ENCODE results near the gene FXYD3.

Gene FXYD3

DNA sequence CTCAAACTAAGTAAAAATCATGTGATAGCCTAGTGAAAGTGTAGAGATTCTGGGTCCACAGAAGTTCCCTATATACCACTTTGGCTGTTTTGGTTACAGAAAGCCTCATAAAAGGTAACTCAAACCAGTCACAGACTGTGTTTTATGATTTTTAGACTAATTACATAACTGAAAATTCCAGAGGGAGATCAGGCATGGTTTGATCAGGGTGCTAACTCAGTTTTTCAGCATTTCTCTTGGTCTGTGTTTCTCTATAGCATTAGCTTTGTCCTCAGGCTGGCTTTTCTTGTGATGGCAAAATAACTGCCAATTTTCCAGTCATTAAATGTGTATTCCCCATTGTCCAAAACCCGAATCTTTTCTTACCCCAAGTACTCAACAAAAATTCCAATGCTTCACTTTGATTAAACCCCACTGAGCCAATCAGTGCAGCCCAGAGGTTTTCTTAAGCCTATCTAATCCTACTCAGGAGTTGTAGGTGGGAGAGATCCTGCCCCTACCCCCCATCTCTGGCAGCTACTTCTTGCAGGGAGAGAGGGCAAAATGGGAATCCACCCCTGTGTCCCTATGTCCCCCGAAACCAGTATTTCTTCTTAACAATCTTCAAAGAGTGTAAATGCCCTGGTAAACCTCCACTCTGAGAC is 8.6 kb upstream of the FXYD3 start:
- no peak for DNase-seq (ENCODE audit: low read depth)

DNA sequence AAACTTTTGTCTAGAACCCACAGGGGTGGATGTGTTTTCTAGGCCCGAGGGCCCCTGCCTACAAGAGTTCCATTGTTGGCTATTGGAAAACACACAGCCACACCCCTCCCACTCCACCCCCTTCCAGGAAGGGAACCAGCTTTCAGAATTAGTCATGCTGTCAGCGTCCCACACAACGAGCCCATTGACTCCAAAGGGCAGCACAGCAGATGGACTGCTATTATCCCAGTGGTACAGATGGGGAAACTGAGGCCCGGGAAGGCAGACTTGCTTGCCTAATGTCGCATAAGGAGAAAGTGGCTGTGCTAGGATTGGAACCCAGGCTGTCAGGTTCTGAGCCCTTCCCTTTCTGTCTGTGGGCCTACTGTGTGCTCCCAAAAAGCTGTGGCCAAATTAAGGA is 8.1 kb upstream of the FXYD3 start:
- DNase-seq (ENCODE audit: low read depth), result no peak

DNA sequence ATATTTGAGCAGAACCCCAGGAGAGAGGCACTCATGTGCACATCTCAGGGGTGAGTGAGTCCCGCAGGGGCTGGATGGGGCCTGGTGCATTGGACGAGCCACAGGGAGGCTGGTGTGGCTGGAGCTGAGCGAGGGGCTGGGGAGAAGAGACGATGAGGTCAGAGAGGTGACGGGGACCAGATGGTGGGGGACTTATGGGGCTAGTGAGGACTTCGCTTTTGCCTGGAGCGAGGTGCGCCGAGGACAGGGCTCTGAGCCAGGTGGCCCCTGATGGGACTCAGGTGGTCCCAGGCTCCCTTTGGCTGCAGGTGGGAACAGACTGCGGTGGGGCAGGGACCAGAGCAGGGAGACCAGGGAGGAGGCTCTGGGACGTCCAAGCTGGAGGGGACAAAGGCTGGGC is 6.9 kb upstream of the FXYD3 start:
- no peak for DNase-seq (ENCODE audit: low read depth)

DNA sequence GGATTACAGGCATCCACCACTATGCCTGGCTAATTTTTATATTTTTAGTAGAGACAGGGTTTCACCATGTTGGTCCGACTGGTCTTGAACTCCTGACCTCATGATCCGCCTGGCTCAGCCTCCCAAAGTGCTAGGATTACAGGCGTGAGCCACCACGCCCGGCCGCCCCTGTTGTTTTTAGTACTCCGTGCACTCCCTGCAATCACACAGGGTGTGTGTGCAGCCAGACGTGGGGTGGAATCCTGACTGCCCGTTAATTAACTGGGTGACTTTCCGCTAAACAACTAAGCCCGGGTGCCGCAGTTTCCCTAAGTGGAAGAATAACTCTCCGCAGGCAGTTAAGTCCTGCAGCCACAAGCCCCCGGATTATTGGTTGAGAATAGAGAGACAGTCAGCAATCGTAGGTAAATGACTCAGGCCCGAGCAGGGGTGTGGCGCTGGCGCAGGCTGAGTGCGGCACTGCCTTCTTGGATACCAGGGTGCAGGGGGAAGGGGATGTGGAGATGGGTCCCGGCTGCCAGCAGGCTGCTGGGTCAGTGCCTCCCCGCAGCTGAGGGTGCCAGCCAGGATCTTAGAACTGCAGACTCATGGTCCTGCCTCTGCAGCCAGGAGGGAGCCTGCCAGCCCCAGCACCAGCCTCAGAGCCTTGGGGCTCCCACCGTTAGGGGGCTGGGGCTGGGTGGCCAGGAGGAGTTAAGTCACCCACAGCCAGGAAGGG is 6.1 kb upstream of the FXYD3 start:
- DNase-seq (ENCODE audit: low read depth), result no peak

DNA sequence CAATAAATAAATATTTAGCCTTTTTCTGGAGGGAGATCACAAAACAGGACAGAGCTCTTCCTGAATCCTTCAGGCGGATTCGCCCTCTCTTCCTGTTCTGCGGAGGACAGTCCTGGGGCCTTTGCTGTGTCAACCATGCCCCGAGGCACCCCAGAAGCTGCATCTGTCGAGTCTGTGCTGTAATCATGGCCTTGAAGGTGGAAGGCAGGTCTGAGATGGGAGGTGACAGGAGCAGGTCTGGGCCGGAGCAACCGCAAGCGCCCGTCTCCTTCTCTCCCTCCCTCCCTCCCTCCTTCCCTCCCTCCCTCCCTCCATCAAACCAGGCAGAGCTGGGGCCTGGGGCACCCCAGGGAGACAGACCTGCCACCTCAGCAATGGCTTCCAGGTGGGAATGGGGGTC is 4.6 kb upstream of the FXYD3 start:
- no peak for DNase-seq (ENCODE audit: low read depth)

DNA sequence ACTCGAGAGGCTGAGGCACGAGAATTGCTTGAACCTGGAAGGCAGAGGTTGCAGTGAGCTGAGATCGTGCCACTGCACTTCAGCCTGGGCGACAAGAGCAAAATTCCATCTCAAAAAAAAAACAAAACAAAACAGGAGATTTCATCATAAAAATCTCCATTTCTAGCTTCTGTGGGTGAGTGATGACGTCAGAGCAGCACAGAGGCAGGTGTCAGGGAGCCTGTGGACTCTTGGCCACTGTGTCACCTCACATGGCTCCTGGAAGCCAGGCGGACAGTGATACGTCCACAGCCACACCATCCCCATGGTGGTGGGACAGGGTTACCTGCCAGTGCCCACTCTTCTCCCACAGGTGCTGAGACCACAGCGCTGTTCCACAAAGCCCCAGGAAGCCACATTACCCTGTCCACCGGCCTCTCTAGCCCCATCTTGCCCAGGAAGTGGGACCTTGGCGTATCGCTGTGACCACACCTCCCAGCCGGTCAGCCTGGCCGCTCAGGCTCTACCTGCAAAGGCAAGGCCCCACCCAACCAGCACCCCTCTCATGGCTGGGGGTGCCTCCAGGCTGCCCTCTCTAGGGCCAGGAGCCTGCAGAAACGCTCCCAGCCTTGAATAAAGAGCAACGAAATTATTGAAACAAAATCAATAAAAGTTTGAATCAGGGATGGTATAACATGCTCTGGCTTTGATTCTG is 2.5 kb upstream of the FXYD3 start:
- DNase-seq (ENCODE audit: low read depth), result no peak

DNA sequence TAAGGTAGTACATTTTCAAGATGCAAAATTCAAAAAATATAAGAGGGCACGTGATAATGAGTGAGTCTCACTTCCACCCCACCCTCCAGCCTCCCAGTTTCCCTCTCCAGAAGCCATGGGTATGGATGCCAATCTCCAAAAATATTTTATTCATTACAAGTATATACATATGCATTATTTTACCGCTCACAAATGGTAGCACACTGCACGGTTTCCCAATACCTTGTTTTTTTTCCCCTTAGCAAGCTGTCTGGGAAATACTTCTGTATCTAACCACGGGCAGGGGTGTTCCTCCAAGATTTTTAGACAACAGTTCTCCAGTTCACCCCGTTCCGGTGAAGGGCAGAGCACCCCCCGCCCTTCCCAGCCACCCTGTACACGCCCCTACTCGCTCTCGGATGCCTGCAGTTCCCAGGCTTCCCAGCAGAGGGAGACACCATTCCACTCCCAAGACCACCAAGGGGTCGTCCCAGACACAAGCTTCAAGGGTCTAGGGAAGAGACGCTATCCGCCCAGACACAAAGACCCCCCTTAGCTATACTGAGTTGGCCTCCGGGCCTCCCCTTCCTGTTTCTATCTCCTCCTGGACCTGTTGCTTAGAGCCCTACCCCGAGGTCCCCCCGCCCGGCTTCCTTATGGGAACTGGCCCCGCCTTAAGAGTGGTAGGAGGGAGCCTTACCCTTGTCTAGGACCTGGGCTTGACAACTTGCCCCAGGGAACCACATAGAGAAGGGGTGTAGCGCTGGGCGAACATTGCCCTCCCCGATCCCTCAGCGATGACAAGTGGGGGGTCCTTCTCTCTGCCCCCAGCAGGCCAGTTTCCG is 1.1 kb upstream of the FXYD3 start:
- peak; percentile 52 for DNase-seq (ENCODE audit: low read depth)

DNA sequence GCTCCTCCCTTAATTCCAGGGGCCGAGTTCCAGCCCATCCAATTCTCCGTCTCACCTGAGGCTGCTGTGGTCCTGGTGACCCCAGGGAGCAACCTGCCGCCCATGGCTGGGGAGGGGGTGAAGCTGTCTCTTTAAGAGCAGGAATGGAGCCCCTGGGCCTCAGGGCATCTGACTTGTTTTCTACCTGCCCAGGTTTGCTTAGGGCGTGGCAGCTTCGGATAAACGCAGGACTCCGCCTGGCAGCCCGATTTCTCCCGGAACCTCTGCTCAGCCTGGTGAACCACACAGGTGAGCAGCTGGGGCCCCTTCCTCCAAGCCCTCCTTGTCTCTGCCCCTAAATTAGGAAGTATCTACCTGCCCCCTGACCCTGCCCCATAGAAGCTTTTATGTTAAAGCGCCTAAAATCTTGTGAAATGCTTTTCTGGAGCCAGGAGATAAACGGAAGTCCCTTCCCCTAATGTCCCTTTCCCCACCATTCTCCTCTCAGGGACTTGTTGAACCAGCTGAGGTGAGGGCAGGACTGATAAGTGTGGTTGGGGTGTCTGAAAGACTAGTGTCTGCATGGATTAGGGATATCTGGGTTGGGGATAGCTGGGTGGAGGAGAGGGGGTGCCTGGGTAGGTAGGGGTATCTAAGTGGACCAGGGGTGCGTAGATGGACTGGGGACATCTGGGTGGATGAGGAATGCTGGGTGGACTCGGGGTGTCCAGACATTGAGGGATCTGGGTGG is 614 bp downstream of the FXYD3 start:
- no peak for DNase-seq (ENCODE audit: low read depth)

DNA sequence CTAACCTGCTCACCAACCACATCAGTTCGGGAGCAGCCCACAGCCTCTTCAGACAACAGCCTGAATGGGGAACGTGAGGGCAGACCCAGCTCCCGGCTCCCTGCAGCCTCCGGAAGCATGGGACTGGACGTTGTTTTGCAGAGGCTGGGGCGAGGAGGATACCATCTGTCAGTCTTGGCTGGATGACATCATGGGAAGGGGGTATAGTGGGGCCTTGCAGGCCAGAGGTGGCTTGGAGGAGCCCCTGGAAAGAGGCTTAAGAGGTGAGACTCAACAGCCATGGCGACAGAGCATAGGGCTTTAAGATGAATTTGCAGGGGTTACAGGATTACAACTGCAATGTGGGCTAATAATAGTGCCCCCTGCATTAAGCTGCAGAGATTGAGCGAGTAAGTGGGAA is 1.5 kb downstream of the FXYD3 start:
- no peak for DNase-seq (ENCODE audit: low read depth)

DNA sequence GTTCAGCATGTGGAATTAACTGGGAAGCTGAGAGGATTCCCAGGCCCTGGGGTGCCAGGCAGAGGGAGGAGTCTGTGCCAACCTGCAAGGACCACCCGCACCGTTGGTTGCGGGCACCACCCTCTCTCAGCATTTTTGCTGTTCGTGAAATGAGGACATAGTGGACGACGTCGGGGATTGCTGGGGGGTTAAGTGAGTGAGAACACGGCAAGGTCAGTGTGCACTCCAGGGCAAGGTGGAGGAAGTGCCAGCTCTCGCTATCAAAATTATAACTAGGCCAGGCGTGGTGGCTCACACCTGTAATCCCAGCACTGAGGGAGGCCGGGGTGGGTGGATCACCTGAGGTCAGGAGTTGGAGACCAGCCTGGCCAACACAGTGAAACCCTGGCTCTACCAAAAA is 2.2 kb downstream of the FXYD3 start:
- DNase-seq (ENCODE audit: low read depth), result no peak

DNA sequence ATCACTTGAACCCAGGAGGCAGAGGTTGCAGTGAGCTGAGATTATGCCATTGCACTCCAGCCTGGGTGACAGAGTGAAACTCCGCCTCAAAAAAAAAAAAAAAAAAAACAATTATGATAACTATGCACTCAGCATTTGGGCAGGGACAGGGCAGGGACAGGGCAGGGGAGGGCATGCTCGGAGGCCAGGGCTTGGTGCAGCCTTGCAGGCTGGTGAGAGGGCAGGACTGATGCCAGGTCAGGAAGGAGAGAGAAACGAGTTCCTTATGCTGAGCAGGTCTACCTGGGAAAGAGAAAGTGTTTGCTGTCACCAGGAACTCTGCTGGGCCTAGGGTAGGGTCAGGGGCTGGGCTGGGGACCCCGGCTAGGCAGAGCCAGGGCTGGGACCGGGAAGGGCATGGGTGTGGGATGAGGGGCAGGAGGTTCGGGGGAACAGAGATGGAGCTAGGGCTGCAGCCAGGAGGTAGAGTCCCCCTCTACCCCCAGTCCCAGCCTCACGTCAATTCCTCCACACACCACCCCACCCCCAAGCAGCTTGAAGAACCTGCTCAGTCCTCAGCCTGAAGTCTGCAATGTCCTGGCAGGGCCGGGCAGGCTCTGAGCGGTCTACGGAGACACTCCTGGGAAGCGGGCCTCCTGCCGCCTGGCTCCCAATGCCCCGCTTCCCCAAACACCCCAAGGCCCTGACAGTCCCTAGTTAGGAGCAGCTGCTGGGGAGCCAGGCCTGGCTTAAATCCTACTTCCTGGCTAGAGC is 2.8 kb downstream of the FXYD3 start:
- no peak for DNase-seq (ENCODE audit: low read depth)

DNA sequence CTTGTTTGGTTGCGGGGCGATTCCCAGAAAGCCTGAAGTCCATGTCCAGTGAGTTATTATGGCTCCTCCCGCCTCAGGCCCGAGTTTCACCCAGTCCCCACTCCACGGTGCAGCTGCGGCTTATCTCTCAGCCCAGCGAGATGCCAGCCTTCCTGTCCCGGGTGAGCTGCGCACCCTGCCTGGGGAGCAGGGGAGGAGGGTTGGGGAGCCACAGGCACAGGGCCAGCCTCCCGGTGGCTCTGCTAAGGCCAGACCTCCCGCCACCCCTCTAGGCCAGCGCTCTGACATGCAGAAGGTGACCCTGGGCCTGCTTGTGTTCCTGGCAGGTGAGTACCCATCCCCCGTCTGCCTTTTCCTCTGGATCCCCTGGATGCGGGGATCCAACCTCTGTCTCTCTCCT is 3.5 kb downstream of the FXYD3 start:
- DNase-seq (ENCODE audit: low read depth), result no peak

DNA sequence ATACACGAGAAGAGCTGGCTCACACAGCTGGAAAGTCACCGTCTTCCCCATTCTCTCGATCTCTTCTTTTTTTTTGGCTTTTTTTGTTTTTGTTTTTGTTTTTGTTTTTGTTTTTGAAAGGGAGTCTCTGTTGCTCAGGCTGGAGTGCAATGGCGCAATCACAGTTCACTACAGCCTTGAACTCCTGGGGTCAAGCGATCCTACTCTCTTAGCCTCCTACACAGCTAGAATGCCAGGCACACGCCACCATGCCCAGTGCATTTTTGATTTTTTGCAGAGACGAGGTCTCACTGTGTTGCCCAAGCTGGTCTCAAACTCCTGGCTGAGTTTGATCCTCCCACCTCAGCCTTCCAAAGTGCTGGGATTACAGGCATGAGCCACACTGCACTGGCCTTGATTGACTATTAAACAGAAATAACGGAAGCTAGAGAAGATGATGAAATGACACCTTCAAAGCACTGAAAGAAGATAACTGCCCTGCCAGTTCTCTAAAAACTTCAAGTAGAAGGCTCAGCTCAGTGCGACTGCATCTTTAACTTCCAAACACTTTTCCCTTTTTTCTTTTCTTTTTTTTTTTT is 4.0 kb downstream of the FXYD3 start:
- no peak for DNase-seq (ENCODE audit: low read depth)

DNA sequence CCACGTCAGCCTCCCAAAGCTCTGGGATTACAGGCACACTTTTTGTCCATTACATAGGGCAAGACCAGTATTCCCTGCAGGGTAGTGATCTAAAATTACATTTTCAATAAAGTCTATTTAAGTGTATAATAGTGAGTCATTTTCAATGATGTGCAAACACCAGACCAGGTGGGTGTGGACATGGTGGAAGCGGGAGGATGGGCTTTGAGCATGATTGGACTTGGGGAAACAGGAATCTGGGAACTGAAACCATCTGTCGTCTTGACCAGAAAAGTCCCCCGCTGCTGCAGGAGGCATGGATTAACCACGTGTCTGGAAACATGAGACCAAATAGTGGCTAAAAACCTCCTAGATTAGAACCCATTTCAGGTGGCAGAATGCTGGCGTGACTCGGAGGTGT is 4.9 kb downstream of the FXYD3 start:
- DNase-seq (ENCODE audit: low read depth), result no peak

DNA sequence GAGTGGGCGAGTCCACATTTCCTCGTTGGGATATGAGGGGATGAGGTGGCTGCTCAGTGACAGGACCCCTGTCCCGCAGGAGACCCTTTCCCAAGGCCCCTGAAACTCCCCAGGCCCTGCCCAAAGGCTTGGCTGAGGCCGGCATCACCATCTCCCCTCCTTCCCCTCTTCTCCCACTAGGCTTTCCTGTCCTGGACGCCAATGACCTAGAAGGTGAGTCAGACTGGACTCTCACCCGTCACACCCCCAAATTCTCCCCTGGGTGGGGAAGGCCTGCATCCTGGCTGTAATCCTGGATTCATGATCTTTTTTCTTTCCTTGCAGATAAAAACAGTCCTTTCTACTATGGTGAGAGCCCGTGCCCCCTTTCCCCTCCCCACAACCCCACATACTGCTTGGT is 5.3 kb downstream of the FXYD3 start:
- no peak for DNase-seq (ENCODE audit: low read depth)

DNA sequence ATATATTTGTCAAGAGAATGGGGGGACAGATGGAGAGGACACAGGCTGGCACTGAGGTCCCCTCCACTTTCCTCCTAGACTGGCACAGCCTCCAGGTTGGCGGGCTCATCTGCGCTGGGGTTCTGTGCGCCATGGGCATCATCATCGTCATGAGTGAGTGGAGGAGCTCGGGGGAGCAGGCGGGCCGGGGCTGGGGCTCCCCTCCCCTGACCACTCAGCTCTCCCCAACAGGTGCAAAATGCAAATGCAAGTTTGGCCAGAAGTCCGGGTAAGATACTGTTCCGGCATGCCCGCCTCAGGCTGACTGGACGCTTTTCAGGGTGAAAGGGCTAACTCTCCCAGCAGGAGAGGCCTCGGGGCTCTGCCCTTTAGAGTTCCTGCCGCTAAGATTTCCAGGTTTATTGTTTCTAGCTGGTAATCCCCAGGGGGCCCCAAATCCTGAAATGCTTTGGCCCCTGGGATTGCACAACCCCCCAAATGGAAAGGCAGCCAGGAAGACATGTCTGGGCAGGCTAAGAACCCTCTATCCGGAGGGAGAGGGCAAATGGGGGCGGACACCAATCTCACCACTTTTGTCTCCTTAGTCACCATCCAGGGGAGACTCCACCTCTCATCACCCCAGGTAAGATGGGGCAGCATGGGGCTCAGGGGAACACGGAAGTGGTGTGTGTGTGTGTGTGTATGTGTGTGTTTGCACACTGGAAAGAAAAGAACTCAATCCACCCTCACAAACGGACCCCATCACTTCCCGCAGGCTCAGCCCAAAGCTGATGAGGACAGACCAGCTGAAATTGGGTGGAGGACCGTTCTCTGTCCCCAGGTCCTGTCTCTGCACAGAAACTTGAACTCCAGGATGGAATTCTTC is 7.3 kb downstream of the FXYD3 start:
- DNase-seq (ENCODE audit: low read depth), result no peak

DNA sequence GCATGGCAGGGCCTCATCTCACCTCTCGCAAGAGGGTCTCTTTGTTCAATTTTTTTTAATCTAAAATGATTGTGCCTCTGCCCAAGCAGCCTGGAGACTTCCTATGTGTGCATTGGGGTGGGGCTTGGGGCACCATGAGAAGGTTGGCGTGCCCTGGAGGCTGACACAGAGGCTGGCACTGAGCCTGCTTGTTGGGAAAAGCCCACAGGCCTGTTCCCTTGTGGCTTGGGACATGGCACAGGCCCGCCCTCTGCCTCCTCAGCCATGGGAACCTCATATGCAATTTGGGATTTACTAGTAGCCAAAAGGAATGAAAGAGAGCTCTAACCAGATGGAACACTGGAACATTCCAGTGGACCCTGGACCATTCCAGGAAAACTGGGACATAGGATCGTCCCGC is 8.0 kb downstream of the FXYD3 start:
- no peak for DNase-seq (ENCODE audit: low read depth)

DNA sequence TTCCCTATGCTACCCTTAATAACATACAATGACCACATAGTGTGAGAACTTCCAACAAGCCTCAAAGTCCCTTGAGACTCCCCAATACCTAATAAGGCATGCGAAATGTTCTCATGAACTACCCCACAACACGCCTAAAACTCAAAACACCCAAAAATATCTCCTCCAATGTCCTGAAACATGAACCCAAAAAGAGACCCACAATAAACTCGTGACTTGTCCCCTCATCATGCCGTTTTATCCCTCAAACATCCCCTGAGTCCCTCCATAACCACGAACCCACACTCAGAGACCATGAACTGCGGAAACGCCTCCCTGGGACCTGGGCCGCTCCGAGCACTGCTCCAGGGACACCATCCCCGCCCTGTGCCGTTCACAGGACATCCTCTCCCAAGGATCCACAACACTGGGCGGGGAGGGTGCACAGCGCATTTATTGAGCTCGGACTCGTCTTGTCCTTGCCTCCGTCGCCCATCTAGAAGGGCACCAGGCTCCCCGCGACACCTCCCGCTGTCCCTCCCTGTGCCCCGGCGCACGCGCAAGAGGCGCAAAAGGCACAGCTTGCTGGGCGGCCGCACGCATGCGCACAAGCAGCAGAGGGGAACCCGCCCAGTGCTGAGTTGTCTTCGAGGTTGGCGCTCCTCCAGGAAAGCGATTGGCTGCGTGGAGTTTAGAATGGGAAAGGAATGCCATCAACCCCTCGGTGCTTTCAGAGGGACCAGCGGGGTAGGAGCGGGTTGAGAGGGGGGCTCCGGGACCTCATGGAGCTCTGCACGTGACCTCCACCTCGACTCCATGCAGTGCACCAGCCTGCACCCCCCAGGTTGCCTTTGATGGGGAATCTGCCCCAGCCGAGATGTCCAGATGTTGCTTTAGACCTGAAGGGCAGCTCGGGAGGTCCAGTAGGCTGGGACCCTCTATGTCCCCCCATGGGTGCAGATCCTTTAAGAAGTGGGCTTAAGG is 8.8 kb downstream of the FXYD3 start:
- DNase-seq (ENCODE audit: low read depth), result peak; percentile 83

DNA sequence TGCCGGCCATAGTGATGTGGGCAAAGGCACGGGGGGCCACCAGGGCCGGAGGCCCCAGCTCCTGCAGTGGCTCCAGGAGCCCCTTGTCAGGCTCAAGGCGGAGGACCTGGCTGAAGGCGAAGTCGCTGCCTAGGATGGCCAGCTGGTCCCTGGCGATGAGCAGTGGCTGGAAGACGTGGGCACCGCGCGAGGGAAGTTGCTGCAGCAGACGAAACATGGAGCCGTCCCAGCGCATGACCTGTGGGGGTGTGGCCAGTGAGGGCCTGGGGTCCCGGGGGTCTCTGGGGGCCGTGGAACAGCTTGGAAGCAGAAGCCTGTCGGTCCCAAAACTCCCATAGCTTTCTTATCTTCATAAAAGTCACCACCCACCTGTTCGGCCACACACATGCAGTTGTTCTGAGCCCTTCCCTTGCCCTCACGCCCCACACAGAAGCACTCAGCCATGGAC is 9.7 kb downstream of the FXYD3 start:
- no peak for DNase-seq (ENCODE audit: low read depth)

All from stimulated activated CD4-positive, alpha-beta T cell treated with anti-CD3 and anti-CD28 coated beads, Interleukin-2, amount 100 ng/mL, for 4 hours (primary cell).